SK-N-SH (cell line): ENCODE measurements around the gene CDAN1. TPM values are rescaled to one million over a fixed set of nuclear protein-coding genes. Genes with fewer than 3 reads are reported as not detected.

Source experiments
- CTCF ChIA-PET: fragments of 300-600, 350-600 bp; formaldehyde crosslinking; extraction: SDS; loops from one replicate; lab custom pipeline; 2021; lab: Yijun Ruan, JAX
- POLR2A ChIA-PET: fragments of 350-600 bp; sonication (Branson Sonifier 250); formaldehyde crosslinking; extraction: SDS; loops from one replicate; lab custom pipeline; 2020; ENCODE audit warnings: antibody characterized with exemption, inconsistent platforms; lab: Yijun Ruan, JAX
- DNase-seq: peaks from one replicate; pipeline ENCODE4 v3.0.0; 2012
- H2AFZ ChIP-seq: fragments of 200-600 bp; sonication (generic); 2 replicates; pipeline ENCODE4 v1.8.1; 2016; ENCODE audit warnings: antibody characterized with exemption, mild to moderate bottlenecking, low read depth
- H3F3A ChIP-seq: fragments of 200-600 bp; sonication (generic); replicated peaks from 2 replicates; pipeline ENCODE3; 2016; ENCODE audit warnings: antibody characterized with exemption, mild to moderate bottlenecking; ENCODE audit not compliant: insufficient read depth
- H3K27ac ChIP-seq, 2 experiments: fragments of 200-500 bp in 1 of 2; fragments of 200-600 bp in 1 of 2; sonication (Bioruptor generic) in 1 of 2; sonication (generic), shearing (Covaris generic) in 1 of 2; 2 replicates each; pipeline versions ENCODE4 v1.5.1 to v1.6.1; 2014 to 2016; ENCODE audit warnings: low read depth in 2 of 2, inconsistent platforms in 1 of 2, low read length in 1 of 2, mild to moderate bottlenecking in 1 of 2, mixed read lengths in 1 of 2
- H3K27me3 ChIP-seq: fragments of 200-600 bp; sonication (generic), shearing (Covaris generic); 2 replicates; pipeline ENCODE4 v1.6.1; 2016; ENCODE audit warnings: mixed run types; ENCODE audit not compliant: insufficient read depth
- H3K36me3 ChIP-seq, 2 experiments: fragments of 200-500 bp in 1 of 2; fragments of 200-600 bp in 1 of 2; sonication (Bioruptor generic) in 1 of 2; sonication (generic) in 1 of 2; replicated peaks in 1 of 2; 2 replicates each; pipeline versions ENCODE3 to v1.5.1; 2014 to 2016; ENCODE audit warnings: low read length in 1 of 2, mild to moderate bottlenecking in 1 of 2; ENCODE audit not compliant: insufficient read depth in 2 of 2, control insufficient read depth in 1 of 2
- H3K4me1 ChIP-seq, 2 experiments: fragments of 200-500 bp in 1 of 2; fragments of 200-600 bp in 1 of 2; sonication (Bioruptor generic) in 1 of 2; sonication (generic), shearing (Covaris generic) in 1 of 2; 2 replicates each; pipeline versions ENCODE4 v1.5.1 to v1.6.1; 2014 to 2016; ENCODE audit warnings: low read depth in 1 of 2, low read length in 1 of 2, mixed run types in 1 of 2; ENCODE audit not compliant: insufficient read depth in 2 of 2, control insufficient read depth in 1 of 2
- H3K4me2 ChIP-seq: fragments of 200-600 bp; sonication (generic), shearing (Covaris generic); 2 replicates; pipeline ENCODE4 v1.6.1; 2017; ENCODE audit warnings: mixed run types
- H3K4me3 ChIP-seq, 2 experiments: fragments of 200-500 bp in 1 of 2; fragments of 200-600 bp in 1 of 2; sonication (Bioruptor generic) in 1 of 2; sonication (generic), shearing (Covaris generic) in 1 of 2; 2 replicates each; pipeline versions ENCODE4 v1.5.1 to v1.8.1; 2014 to 2016; ENCODE audit warnings: low read depth in 2 of 2, inconsistent platforms in 1 of 2, low read length in 1 of 2, mild to moderate bottlenecking in 1 of 2, mixed read lengths in 1 of 2, moderate library complexity in 1 of 2
- H3K79me2 ChIP-seq: fragments of 200-600 bp; sonication (generic); 2 replicates; pipeline ENCODE4 v1.8.1; 2017; ENCODE audit warnings: mild to moderate bottlenecking; ENCODE audit not compliant: insufficient read depth
- H3K9ac ChIP-seq: fragments of 200-600 bp; sonication (generic); 2 replicates; pipeline ENCODE4 v1.6.1; 2017; ENCODE audit warnings: mixed run types
- H3K9me2 ChIP-seq: fragments of 200-600 bp; sonication (generic); 2 replicates; pipeline ENCODE4 v1.6.1; 2017; ENCODE audit warnings: mixed run types
- H3K9me3 ChIP-seq: fragments of 200-600 bp; sonication (generic); 2 replicates; pipeline ENCODE4 v1.6.1; 2017; ENCODE audit warnings: mixed run types, mild to moderate bottlenecking, moderate library complexity
- H4K20me1 ChIP-seq: fragments of 200-600 bp; sonication (generic); 2 replicates; pipeline ENCODE4 v1.6.1; 2017; ENCODE audit warnings: mild to moderate bottlenecking, mixed run types; ENCODE audit not compliant: insufficient read depth
- ELF1 ChIP-seq: IDR thresholded peaks from 2 replicates; pipeline ENCODE4 v1.4.0; 2012
- FOSL2 ChIP-seq: IDR thresholded peaks from 2 replicates; pipeline ENCODE4 v1.4.0; 2012; ENCODE audit warnings: low read depth, mild to moderate bottlenecking, moderate library complexity, borderline replicate concordance
- GABPA ChIP-seq: IDR thresholded peaks from 2 replicates; pipeline ENCODE4 v1.4.0; 2012; ENCODE audit warnings: low read depth, mild to moderate bottlenecking
- IRF3 ChIP-seq: fragments of 150-350 bp; IDR thresholded peaks from 2 replicates; pipeline ENCODE4 v1.6.1; 2016; ENCODE audit warnings: mild to moderate bottlenecking, low read depth, low read length
- MXI1 ChIP-seq: IDR thresholded peaks from 2 replicates; pipeline ENCODE4 v1.6.1; 2012; ENCODE audit warnings: mild to moderate bottlenecking, low read depth, low read length, improper control_type of control experiment
- NFIC ChIP-seq: IDR thresholded peaks from 2 replicates; pipeline ENCODE4 v1.4.0; 2012; ENCODE audit warnings: borderline replicate concordance
- PBX3 ChIP-seq: IDR thresholded peaks from 2 replicates; pipeline ENCODE4; 2012
- POLR2AphosphoS5 ChIP-seq: IDR thresholded peaks from 2 replicates; pipeline ENCODE4 v1.6.1; 2012; ENCODE audit warnings: low read depth, low read length
- RCOR1 ChIP-seq: fragments of 150-350 bp; IDR thresholded peaks from 2 replicates; pipeline ENCODE4 v1.6.1; 2017; ENCODE audit warnings: antibody characterized with exemption, low read length
- REST ChIP-seq: IDR thresholded peaks from 2 replicates; pipeline ENCODE4 v1.6.1; 2012; ENCODE audit warnings: mild to moderate bottlenecking, low read depth, low read length, moderate library complexity
- RFX5 ChIP-seq: IDR thresholded peaks from 2 replicates; pipeline ENCODE4 v1.6.1; 2012; ENCODE audit warnings: mild to moderate bottlenecking, improper control_type of control experiment, low read length
- RXRA ChIP-seq: IDR thresholded peaks from 2 replicates; pipeline ENCODE4 v1.4.0; 2012; ENCODE audit warnings: low read depth, mild to moderate bottlenecking, borderline replicate concordance
- TCF12 ChIP-seq: IDR thresholded peaks from 2 replicates; pipeline ENCODE4 v1.4.0; 2012
- USF1 ChIP-seq: IDR thresholded peaks from 2 replicates; pipeline ENCODE4 v1.4.0; 2012; ENCODE audit warnings: low read depth, borderline replicate concordance
- YY1 ChIP-seq: IDR thresholded peaks from 2 replicates; pipeline ENCODE4 v1.4.0; 2012; ENCODE audit warnings: low read depth, mild to moderate bottlenecking
- ZBTB33 ChIP-seq: IDR thresholded peaks from 2 replicates; pipeline ENCODE4 v1.4.0; 2012; ENCODE audit warnings: low read depth, borderline replicate concordance
- WGBS: methylation state at CpG from one replicate; pipeline ENCODE4 v1.1.6; 2017; ENCODE audit warnings: low lambda C conversion rate; 5-methylcytosine and 5-hydroxymethylcytosine counted together
- polyA plus RNA-seq, 3 experiments: library from polyadenylated mRNA; depleted of rRNA; stranded (reverse); fragments of >200 nt; gene quantifications; 2 replicates each; pipeline ENCODE4 v1.2.3, GENCODE V29; 2012

CDAN1 gene
- polyA plus RNA-seq, 1 of the 3 experiments (the other 2 are of a cell fraction), result 6.2 TPM

- TF ChIP-seq REST, result no peak
- no peak for TF ChIP-seq RFX5
- no peak for TF ChIP-seq MXI1
- TF ChIP-seq RXRA, result no peak
- TF ChIP-seq PBX3, result no peak
- TF ChIP-seq RCOR1, result no peak
Observed at GRCh38 chr15:42732095-42732827, 4.7 kb downstream of the CDAN1 start (continued).

GRCh38 chr15:42731461-42731860 lies 5.5 kb downstream of the CDAN1 start:
- Histone ChIP-seq H4K20me1 (no peaks in the 10 kb centered on the region), H3K4me2 (no peak overlapping the region), H3K27me3 (no peaks in the 10 kb centered on the region), H3K9ac (no peak overlapping the region), H3F3A (no peaks in the 10 kb centered on the region), H3K36me3 (peaks cover 34 to 75% of the 10 kb centered on the region in 2 experiments), H3K9me2 (no peaks in the 10 kb centered on the region), H3K9me3 (no peaks in the 10 kb centered on the region), H3K79me2 (peaks cover 17% of the 10 kb centered on the region), H3K27ac (no peak overlapping the region), H3K4me3 (no peak overlapping the region), H2AFZ (no peak overlapping the region), H3K4me1 (peaks cover 0 to 15% of the 10 kb centered on the region in 2 experiments; a peak in 1 of 4 replicates)
- 93% methylated on average over 6 of the region's 6 CpGs for WGBS
- CTCF ChIA-PET, result no interaction called here
- POLR2A ChIA-PET, result no interaction called here
- no peak for DNase-seq
- TF ChIP-seq RXRA (no peak), ZBTB33 (no peak), RCOR1 (no peak), REST (no peak), POLR2AphosphoS5 (no peak), ELF1 (no peak), NFIC (no peak), GABPA (no peak), IRF3 (no peak), USF1 (no peak), FOSL2 (no peak), TCF12 (no peak), YY1 (no peak)
